HepG2 (cell line): ENCODE results near the gene DTNB. TPM values are rescaled to one million over a fixed set of nuclear protein-coding genes. Genes with fewer than 3 reads are reported as not detected.
A peak's percentile ranks its signal among the peaks of the same experiment; 100 is the strongest.

Source experiments
- ATAC-seq: fragments of 200-7000 bp; cut with Tn5 transposase; 3 replicates; pipeline ENCODE4 v1.9.1; 2020; ENCODE audit warnings: mild to moderate bottlenecking, moderate library complexity
- BruUV-seq: library from RNA; stranded (reverse); fragments of 400-500 nt; replicated peaks from 2 replicates; lab custom pipeline; 2021; lab: Mats Ljungman, UMichigan
- CTCF ChIA-PET: fragments of 300-600 bp; formaldehyde crosslinking; extraction: SDS; loops from one replicate; lab custom pipeline; 2021; ENCODE audit warnings: low total read pairs, inconsistent platforms, low intra/inter-chr PET ratio; lab: Yijun Ruan, JAX
- POLR2A ChIA-PET: fragments of 350-600 bp; sonication (Branson Sonifier 250); formaldehyde crosslinking; loops from one replicate; lab custom pipeline; 2020; ENCODE audit warnings: antibody characterized with exemption, inconsistent platforms; lab: Yijun Ruan, JAX
- DNase-seq: peaks from one replicate; pipeline ENCODE4 v3.0.0-alpha.2; 2015; ENCODE audit warnings: low spot score
- FAIRE-seq: peaks from 3 replicates; lab custom pipeline; 2011; peaks lifted over from hg19 to GRCh38; lab: Jason Lieb, UNC
- H2AFZ ChIP-seq: one replicate; pipeline ENCODE4 v1.6.1; 2011; ENCODE audit warnings: low read length, inconsistent platforms
- H3K27ac ChIP-seq: fragments of 300-600 bp; 3 replicates; pipeline ENCODE4 v1.8.0; 2011; ENCODE audit warnings: mixed run types, mild to moderate bottlenecking, mixed read lengths, low read length, inconsistent platforms; ENCODE audit not compliant: insufficient read depth; ENCODE audit errors: extremely low read length
- H3K27me3 ChIP-seq, 2 experiments: fragments of 200-600 bp in 1 of 2; 2 replicates in 1 of 2; 3 replicates in 1 of 2; pipeline versions ENCODE4 v1.6.0 to v1.8.0; 2011; ENCODE audit warnings: low read length in 2 of 2, mild to moderate bottlenecking in 2 of 2, moderate library complexity in 2 of 2, inconsistent platforms in 1 of 2; ENCODE audit not compliant: insufficient read depth in 2 of 2, control insufficient read depth in 1 of 2
- H3K36me3 ChIP-seq, 2 experiments: fragments of 200-600 bp in 1 of 2; replicated peaks in 1 of 2; 2 replicates in 1 of 2; 3 replicates in 1 of 2; pipeline versions ENCODE4 v1.5.1 to v1.8.0; 2011; ENCODE audit warnings: low read length in 2 of 2, inconsistent platforms in 1 of 2; ENCODE audit not compliant: insufficient read depth in 2 of 2, control insufficient read depth in 1 of 2
- H3K4me1 ChIP-seq: 2 replicates; pipeline ENCODE4 v1.5.1; 2012; ENCODE audit warnings: low read length, inconsistent platforms; ENCODE audit not compliant: insufficient read depth
- H3K4me2 ChIP-seq: 2 replicates; pipeline ENCODE4 v1.6.0; 2011; ENCODE audit warnings: low read depth, low read length, inconsistent platforms
- H3K4me3 ChIP-seq, 3 experiments: fragments of 200-600 bp in 1 of 3; sonication (generic), shearing (Covaris generic) in 1 of 3; replicated peaks in 1 of 3; 2 replicates each; pipeline ENCODE4 v1.5.1; 2011 to 2016; ENCODE audit warnings: low read length in 3 of 3, inconsistent platforms in 2 of 3, low read depth in 2 of 3, mild to moderate bottlenecking in 2 of 3, control low read depth in 1 of 3, mixed read lengths in 1 of 3; ENCODE audit not compliant: insufficient read depth in 1 of 3
- H3K79me2 ChIP-seq: one replicate; pipeline ENCODE4 v1.6.1; 2011; ENCODE audit warnings: low read length, inconsistent platforms; ENCODE audit not compliant: insufficient read depth
- H3K9ac ChIP-seq: 2 replicates; pipeline ENCODE4 v1.6.0; 2011; ENCODE audit warnings: mild to moderate bottlenecking, low read depth, low read length, inconsistent platforms; ENCODE audit not compliant: insufficient read depth
- H3K9me3 ChIP-seq: 2 replicates; pipeline ENCODE4 v1.5.1; 2012; ENCODE audit warnings: mild to moderate bottlenecking, low read length
- H4K20me1 ChIP-seq: 2 replicates; pipeline ENCODE4 v1.6.0; 2011; ENCODE audit warnings: inconsistent platforms, mild to moderate bottlenecking, low read length, moderate library complexity; ENCODE audit not compliant: insufficient read depth
- CEBPG ChIP-seq: IDR thresholded peaks from 2 replicates; pipeline ENCODE4 v1.6.1; 2016
- HNRNPLL ChIP-seq: fragments of 200-400 bp; formaldehyde crosslinking; IDR thresholded peaks from 2 replicates; pipeline ENCODE4 v1.6.1; 2017; ENCODE audit warnings: mild to moderate bottlenecking, low read depth, low read length; ENCODE audit not compliant: poor library complexity, severe bottlenecking
- KIAA2018 ChIP-seq: sonication (generic); formaldehyde crosslinking; IDR thresholded peaks from 2 replicates; pipeline ENCODE4 v1.5.0; 2020; ENCODE audit warnings: mild to moderate bottlenecking, missing genetic modification reagents, borderline replicate concordance
- MEF2D ChIP-seq: sonication (generic); formaldehyde crosslinking; IDR thresholded peaks from 2 replicates; pipeline ENCODE4 v1.5.1; 2020; ENCODE audit warnings: mild to moderate bottlenecking, missing genetic modification reagents
- MEIS2 ChIP-seq: sonication (generic); formaldehyde crosslinking; IDR thresholded peaks from 2 replicates; pipeline ENCODE4 v1.9.0; 2021; ENCODE audit warnings: mild to moderate bottlenecking, missing genetic modification reagents
- PATZ1 ChIP-seq: sonication (generic); formaldehyde crosslinking; IDR thresholded peaks from 2 replicates; pipeline ENCODE4 v1.4.0; 2020; ENCODE audit warnings: missing genetic modification reagents
- PRDM10 ChIP-seq: sonication (generic); formaldehyde crosslinking; IDR thresholded peaks from 2 replicates; pipeline ENCODE4 v1.4.0; 2020; ENCODE audit warnings: low read depth, missing genetic modification reagents
- ZNF660 ChIP-seq: sonication (generic); formaldehyde crosslinking; IDR thresholded peaks from 2 replicates; pipeline ENCODE4 v1.5.1; 2020; ENCODE audit warnings: mild to moderate bottlenecking, low read depth, missing genetic modification reagents, borderline replicate concordance
- WGBS: methylation state at CpG from one replicate; pipeline ENCODE4 v1.1.6; 2017; ENCODE audit warnings: low lambda C conversion rate; 5-methylcytosine and 5-hydroxymethylcytosine counted together
- in situ Hi-C: cut with HindIII; loops from 2 replicates; pipeline ENCODE4 v1.10.0; 2017; ENCODE audit warnings: low pct_unique_long_range_greater_than_20kb; ENCODE audit not compliant: extremely low pct_ligation_motif_present
- intact Hi-C: fragments of 100-400 bp; cut with micrococcal nuclease; formaldehyde crosslinking; loops from one replicate; pipeline ENCODE4 v1.10.0; 2022; ENCODE audit not compliant: unreplicated experiment
- polyA plus RNA-seq, 8 experiments: library from polyadenylated mRNA; depleted of rRNA in 3 of 8; stranded (reverse) in 7 of 8; unstranded in 1 of 8; fragments of >200 nt; fragmentation: Illumina TruSeq in 4 of 8; extraction: Trizol in 4 of 8; gene quantifications; 2 replicates each; pipeline versions ENCODE4 v1.2.1 to v1.2.3, GENCODE V29; 2011 to 2016; ENCODE audit warnings: low read depth in 4 of 8, missing spikeins in 1 of 8, mixed read lengths in 1 of 8; ENCODE audit not compliant: insufficient read depth in 1 of 8
- total RNA-seq, 5 experiments: library from RNA; depleted of rRNA; stranded (reverse); fragments of >200 nt; fragmentation: Illumina TruSeq; extraction: Trizol; gene quantifications; 2 replicates each; pipeline ENCODE4 v1.2.3, GENCODE V29; 2016; ENCODE audit warnings: low read depth in 1 of 5

The DTNB gene
- total and polyA plus RNA-seq, 2 of the 13 experiments (the other 11 are each of a cell fraction or from before 2014, with no cell fraction given): 14.4 to 23.9 TPM

GRCh38 chr2:25615386-25615785 is 58.0 kb downstream of the DTNB start:
- Histone ChIP-seq H3K9ac (no peak overlapping the region), H3K79me2 (no peaks in the 10 kb centered on the region), H2AFZ (no peak overlapping the region), H3K4me3 (no peak overlapping the region), H3K27ac (no peak overlapping the region), H3K4me2 (no peak overlapping the region), H3K4me1 (peaks cover 30% of the 10 kb centered on the region), H3K36me3 (no peaks in the 10 kb centered on the region), H3K27me3 (no peaks in the 10 kb centered on the region), H4K20me1 (no peaks in the 10 kb centered on the region), H3K9me3 (no peaks in the 10 kb centered on the region)
- WGBS: 55% methylated on average over 5 of the region's 5 CpGs
- in situ Hi-C loops (no loop called here), intact Hi-C loops (no loop called here)
- no TSS peak for BruUV-seq
- DNase-seq (peak; percentile 41), ATAC-seq (no peak; the same call in 2 of the 3 replicates), FAIRE-seq (no peak)
- ChIA-PET POLR2A (no interaction called here), CTCF (no interaction called here)
- no peak for TF ChIP-seq ZNF660 (CRISPR knock-in tag)
- TF ChIP-seq MEF2D (CRISPR knock-in tag): no peak
- TF ChIP-seq PATZ1 (CRISPR knock-in tag): no peak
- TF ChIP-seq HNRNPLL: no peak
- TF ChIP-seq PRDM10 (CRISPR knock-in tag): peak; percentile 88
- TF ChIP-seq KIAA2018 (CRISPR knock-in tag): no peak
- no peak for TF ChIP-seq CEBPG (CRISPR knock-in tag)
- TF ChIP-seq MEIS2 (CRISPR knock-in tag): no peak
